NT2/D1 (cell line): ENCODE data around the gene CACNA1C.

Experiments used
- SUZ12 ChIP-seq: IDR thresholded peaks from 2 replicates; pipeline ENCODE4 v1.6.1; 2011; ENCODE audit not compliant: insufficient read length, insufficient read depth; ENCODE audit errors: extremely low read depth
- YY1 ChIP-seq: IDR thresholded peaks from 2 replicates; pipeline ENCODE4 v1.6.1; 2011; ENCODE audit not compliant: insufficient read length, insufficient read depth

DNA sequence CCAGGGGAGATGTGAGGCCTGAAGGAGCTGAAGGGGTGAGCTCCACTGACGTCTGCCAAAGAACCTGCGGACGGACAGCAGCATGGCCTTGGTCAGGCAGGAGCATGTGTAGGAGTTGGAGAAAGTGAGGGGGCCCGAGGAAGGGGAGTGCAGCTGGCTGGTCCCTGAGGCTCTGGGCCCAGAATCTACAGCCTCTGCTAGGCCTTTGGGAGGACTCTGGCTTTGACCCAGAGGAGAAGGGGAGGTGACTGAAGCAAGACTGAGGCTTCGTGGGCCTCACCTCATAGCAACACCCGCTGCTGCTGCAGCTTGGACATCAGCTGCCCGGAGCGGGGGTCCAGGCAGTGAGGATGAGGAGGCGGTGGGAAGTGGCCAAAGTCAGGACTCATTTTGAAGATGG is 525.4 kb downstream of the CACNA1C start:
- TF ChIP-seq YY1 (no peak), SUZ12 (no peak)
